Kidney capillary endothelial cell (primary cell): ENCODE measurements around the gene CDH16.

Source experiments
- DNase-seq: peaks from one replicate; pipeline ENCODE4 v3.0.0-alpha.2; 2018; ENCODE audit warnings: low spot score

The CDH16 gene

GRCh38 chr16:66926961-66927436 is 8.3 kb upstream of the CDH16 start:
- DNase-seq, result no peak

GRCh38 chr16:66926171-66926947 is 7.7 kb upstream of the CDH16 start:
- DNase-seq, result no peak

- no peak for DNase-seq
Measured at GRCh38 chr16:66925322-66925840, 6.7 kb upstream of the CDH16 start, which contains the start of gene RRAD. Gene RRAD, minus strand, starts transcription at chr16:66925535. Its CDS starts 356 bp downstream, at chr16:66925179.

- no peak for DNase-seq
Measured at GRCh38 chr16:66924527-66925321, 6.0 kb upstream of the CDH16 start.

GRCh38 chr16:66923866-66924265 is 5.2 kb upstream of the CDH16 start:
- DNase-seq, result no peak

- no peak for DNase-seq
Measured at GRCh38 chr16:66923247-66923731, 4.6 kb upstream of the CDH16 start.

GRCh38 chr16:66921729-66922450 is 3.2 kb upstream of the CDH16 start:
- no peak for DNase-seq

- DNase-seq, result no peak
Measured at GRCh38 chr16:66920924-66921680, 2.4 kb upstream of the CDH16 start.

GRCh38 chr16:66920299-66920590 is 1.6 kb upstream of the CDH16 start:
- no peak for DNase-seq

- no peak for DNase-seq
Measured at GRCh38 chr16:66919569-66920298, 1.0 kb upstream of the CDH16 start.

- no peak for DNase-seq
Measured at GRCh38 chr16:66918355-66918754, 330 bp downstream of the CDH16 start.

- DNase-seq, result no peak
Measured at GRCh38 chr16:66917741-66918140, 944 bp downstream of the CDH16 start.

GRCh38 chr16:66916518-66916917 is 2.2 kb downstream of the CDH16 start:
- DNase-seq, result no peak

GRCh38 chr16:66915041-66915440 is 3.6 kb downstream of the CDH16 start:
- DNase-seq, result no peak

- no peak for DNase-seq
Measured at GRCh38 chr16:66914541-66914940, 4.1 kb downstream of the CDH16 start.

GRCh38 chr16:66913711-66914110 is 5.0 kb downstream of the CDH16 start:
- DNase-seq, result no peak

- DNase-seq, result no peak
Measured at GRCh38 chr16:66913081-66913480, 5.6 kb downstream of the CDH16 start.

- DNase-seq, result no peak
Measured at GRCh38 chr16:66911801-66912200, 6.9 kb downstream of the CDH16 start.

GRCh38 chr16:66911112-66911511 is 7.6 kb downstream of the CDH16 start:
- DNase-seq, result no peak

GRCh38 chr16:66910175-66910940 is 8.3 kb downstream of the CDH16 start:
- DNase-seq, result no peak
